HepG2 (cell line): ENCODE results near the gene TTPAL. TPM values are rescaled to one million over a fixed set of nuclear protein-coding genes. Genes with fewer than 3 reads are reported as not detected.

Experiments used
- BCL6 ChIP-seq: IDR thresholded peaks from 2 replicates; pipeline ENCODE4 v1.6.1; 2016; ENCODE audit warnings: missing genetic modification reagents, missing compliant biosample characterization
- GTF3A ChIP-seq: sonication (generic); formaldehyde crosslinking; conservative IDR thresholded peaks from 2 replicates; pipeline ENCODE4 v1.4.0; 2020; ENCODE audit warnings: mild to moderate bottlenecking, missing genetic modification reagents
- HIVEP1 ChIP-seq: sonication (generic); formaldehyde crosslinking; IDR thresholded peaks from 2 replicates; pipeline ENCODE4 v1.4.0; 2020; ENCODE audit warnings: mild to moderate bottlenecking, missing genetic modification reagents
- IKZF1 ChIP-seq: fragments of 450-650 bp; IDR thresholded peaks from 2 replicates; pipeline ENCODE4 v1.7.1; 2016
- IKZF4 ChIP-seq: sonication (generic); formaldehyde crosslinking; IDR thresholded peaks from 2 replicates; pipeline ENCODE4 v1.5.1; 2020; ENCODE audit warnings: borderline replicate concordance, mild to moderate bottlenecking, low read depth, missing genetic modification reagents; ENCODE audit errors: not compliant biosample characterization
- IKZF5 ChIP-seq: IDR thresholded peaks from 2 replicates; pipeline ENCODE4 v1.6.1; 2018; ENCODE audit warnings: missing genetic modification reagents, mild to moderate bottlenecking, missing compliant biosample characterization
- IRF9 ChIP-seq: sonication (generic); formaldehyde crosslinking; IDR thresholded peaks from 2 replicates; pipeline ENCODE4 v1.8.0; 2022; ENCODE audit warnings: missing genetic modification reagents, mild to moderate bottlenecking, borderline replicate concordance
- PRDM15 ChIP-seq: sonication (generic); formaldehyde crosslinking; IDR thresholded peaks from 2 replicates; pipeline ENCODE4 v1.4.0; 2020; ENCODE audit warnings: missing genetic modification reagents
- RORA ChIP-seq: sonication (generic); formaldehyde crosslinking; IDR thresholded peaks from 2 replicates; pipeline ENCODE4 v1.5.0; 2020; ENCODE audit warnings: mild to moderate bottlenecking, missing genetic modification reagents, moderate library complexity
- SALL2 ChIP-seq: sonication (generic); formaldehyde crosslinking; IDR thresholded peaks from 2 replicates; pipeline ENCODE4 v1.8.1; 2023; ENCODE audit warnings: mild to moderate bottlenecking, missing genetic modification reagents, inconsistent platforms
- SKIL ChIP-seq: sonication (generic); formaldehyde crosslinking; IDR thresholded peaks from 2 replicates; pipeline ENCODE4 v1.8.0; 2022; ENCODE audit warnings: missing genetic modification reagents, mild to moderate bottlenecking, moderate library complexity, borderline replicate concordance
- SMC3 ChIP-seq: IDR thresholded peaks from 2 replicates; pipeline ENCODE4 v1.6.1; 2011; ENCODE audit warnings: low read length, improper control_type of control experiment
- TBX2 ChIP-seq: sonication (generic); formaldehyde crosslinking; IDR thresholded peaks from 2 replicates; pipeline ENCODE4 v1.5.0; 2020; ENCODE audit warnings: missing genetic modification reagents, mild to moderate bottlenecking, borderline replicate concordance
- THRA ChIP-seq: sonication (generic); formaldehyde crosslinking; IDR thresholded peaks from 2 replicates; pipeline ENCODE4 v1.4.0; 2020; ENCODE audit warnings: missing genetic modification reagents, borderline replicate concordance
- TRIM24 ChIP-seq: sonication (generic); formaldehyde crosslinking; IDR thresholded peaks from 2 replicates; pipeline ENCODE4 v1.8.0; 2022; ENCODE audit warnings: mild to moderate bottlenecking, missing genetic modification reagents
- U2AF1 ChIP-seq: fragments of 200-400 bp; formaldehyde crosslinking; optimal IDR thresholded peaks from 2 replicates; pipeline ENCODE3; 2017; ENCODE audit warnings: mild to moderate bottlenecking, low read depth, low read length
- ZFP82 ChIP-seq: sonication (generic); formaldehyde crosslinking; IDR thresholded peaks from 2 replicates; pipeline ENCODE4 v1.5.1; 2020; ENCODE audit warnings: mild to moderate bottlenecking, missing genetic modification reagents, borderline replicate concordance
- ZNF496 ChIP-seq: sonication (generic); formaldehyde crosslinking; IDR thresholded peaks from 2 replicates; pipeline ENCODE4 v1.8.1; 2023; ENCODE audit warnings: mild to moderate bottlenecking, moderate library complexity, missing genetic modification reagents; ENCODE audit not compliant: insufficient replicate concordance
- ZNF512 ChIP-seq: sonication (generic); formaldehyde crosslinking; IDR thresholded peaks from 2 replicates; pipeline ENCODE4 v1.4.0; 2020; ENCODE audit warnings: mild to moderate bottlenecking, missing genetic modification reagents
- polyA plus RNA-seq, 8 experiments: library from polyadenylated mRNA; depleted of rRNA in 3 of 8; stranded (reverse) in 7 of 8; unstranded in 1 of 8; fragments of >200 nt; fragmentation: Illumina TruSeq in 4 of 8; extraction: Trizol in 4 of 8; gene quantifications; 2 replicates each; pipeline versions ENCODE4 v1.2.1 to v1.2.3, GENCODE V29; 2011 to 2016; ENCODE audit warnings: low read depth in 4 of 8, missing spikeins in 1 of 8, mixed read lengths in 1 of 8; ENCODE audit not compliant: insufficient read depth in 1 of 8
- total RNA-seq, 5 experiments: library from RNA; depleted of rRNA; stranded (reverse); fragments of >200 nt; fragmentation: Illumina TruSeq; extraction: Trizol; gene quantifications; 2 replicates each; pipeline ENCODE4 v1.2.3, GENCODE V29; 2016; ENCODE audit warnings: low read depth in 1 of 5

The TTPAL gene
- total and polyA plus RNA-seq, 2 of the 13 experiments (the other 11 are each of a cell fraction or from before 2014, with no cell fraction given) = 4.3 to 18.8 TPM

- TF ChIP-seq THRA (CRISPR knock-in tag) (no peak), RORA (no peak), SALL2 (CRISPR knock-in tag) (no peak), TBX2 (CRISPR knock-in tag) (peak; percentile 53), TRIM24 (CRISPR knock-in tag) (no peak), ZFP82 (CRISPR knock-in tag) (no peak), IRF9 (CRISPR knock-in tag) (no peak), IKZF1 (no peak), IKZF4 (no peak), GTF3A (CRISPR knock-in tag) (no peak), SMC3 (no peak), PRDM15 (CRISPR knock-in tag) (peak; percentile 10; the same call in 1 of the 2 replicates), IKZF5 (CRISPR knock-in tag) (no peak), HIVEP1 (CRISPR knock-in tag) (0 out of 2 replicates have a peak, but pooled peaks have one; percentile 50), SKIL (CRISPR knock-in tag) (no peak), ZNF512 (CRISPR knock-in tag) (no peak), ZNF496 (CRISPR knock-in tag) (no peak), U2AF1 (no peak), BCL6 (CRISPR knock-in tag) (no peak)
These were observed 52.1 kb downstream of the TTPAL start (continued) for GRCh38 chr20:44527716-44528199.
